K562 (cell line): ENCODE data around the gene TCEANC. TPM values are rescaled to one million over a fixed set of nuclear protein-coding genes. Genes with fewer than 3 reads are reported as not detected.
A peak's percentile ranks its signal among the peaks of the same experiment; 100 is the strongest.

Experiments used
- ATAC-seq: fragments of 200-7000 bp; cut with Tn5 transposase; 3 replicates; pipeline ENCODE4 v1.9.1; 2020; ENCODE audit warnings: moderate library complexity
- BruUV-seq: library from RNA; stranded (reverse); fragments of 400-500 nt; replicated peaks from 2 replicates; lab custom pipeline; 2021; lab: Mats Ljungman, UMichigan
- CTCF ChIA-PET: fragments of 300-600 bp; formaldehyde crosslinking; extraction: SDS; loops from one replicate; lab custom pipeline; 2021; ENCODE audit warnings: low intra/inter-chr PET ratio; lab: Yijun Ruan, JAX
- POLR2A ChIA-PET: fragments of 300-600, 350-650 bp; sonication (Branson Sonifier 250); formaldehyde crosslinking; extraction: SDS; loops from one replicate; lab custom pipeline; 2021; ENCODE audit warnings: antibody characterized with exemption, inconsistent platforms; lab: Yijun Ruan, JAX
- DNase-seq, 4 experiments: peaks; one replicate each; pipeline versions ENCODE4 v3.0.0 to v3.0.0-alpha.2; 2011 to 2018; ENCODE audit warnings: low spot score in 3 of 4, mixed read lengths in 3 of 4; ENCODE audit errors: extremely low read depth in 1 of 4
- FAIRE-seq: peaks from 2 replicates; lab custom pipeline; 2011; peaks lifted over from hg19 to GRCh38; lab: Jason Lieb, UNC
- H2AFZ ChIP-seq: 2 replicates; pipeline ENCODE4 v1.6.0; 2011; ENCODE audit warnings: low read depth, low read length, control low read depth, inconsistent platforms
- H3K27ac ChIP-seq: fragments of 200-600 bp; 3 replicates; pipeline ENCODE4 v1.8.0; 2011; ENCODE audit warnings: low read depth, mild to moderate bottlenecking, control low read depth, inconsistent platforms, low read length, moderate library complexity, mixed read lengths; ENCODE audit errors: extremely low read depth
- H3K27me3 ChIP-seq, 2 experiments: fragments of 300-600 bp in 1 of 2; 2 replicates in 1 of 2; 3 replicates in 1 of 2; pipeline versions ENCODE4 v1.6.0 to v1.8.0; 2011; ENCODE audit warnings: inconsistent platforms in 2 of 2, low read length in 2 of 2, mild to moderate bottlenecking in 1 of 2, mixed read lengths in 1 of 2, moderate library complexity in 1 of 2; ENCODE audit not compliant: control insufficient read depth in 2 of 2, insufficient read depth in 2 of 2
- H3K36me3 ChIP-seq: fragments of 300-600 bp; 3 replicates; pipeline ENCODE4 v1.8.0; 2011; ENCODE audit warnings: mild to moderate bottlenecking, low read length, inconsistent platforms; ENCODE audit not compliant: control insufficient read depth, insufficient read depth
- H3K4me1 ChIP-seq, 2 experiments: fragments of 200-600 bp in 1 of 2; replicated peaks in 1 of 2; 2 replicates in 1 of 2; 3 replicates in 1 of 2; pipeline versions ENCODE4 v1.5.1 to v1.8.0; 2011; ENCODE audit warnings: inconsistent platforms in 2 of 2, low read length in 2 of 2, mild to moderate bottlenecking in 1 of 2, mixed read lengths in 1 of 2, moderate library complexity in 1 of 2; ENCODE audit not compliant: control insufficient read depth in 2 of 2, insufficient read depth in 2 of 2
- H3K4me2 ChIP-seq: 2 replicates; pipeline ENCODE4 v1.6.1; 2011; ENCODE audit warnings: low read length, control low read depth, inconsistent platforms, mixed read lengths; ENCODE audit not compliant: insufficient read depth
- H3K4me3 ChIP-seq: fragments of 200-600 bp; sonication (generic), shearing (Covaris generic); 2 replicates; pipeline ENCODE4 v1.5.1; 2016; ENCODE audit warnings: control low read depth, inconsistent platforms
- H3K79me2 ChIP-seq: fragments of 200-600 bp; 3 replicates; pipeline ENCODE4 v1.8.0; 2011; ENCODE audit warnings: low read length, inconsistent platforms; ENCODE audit not compliant: control insufficient read depth, insufficient read depth
- H3K9ac ChIP-seq, 2 experiments: 2 replicates each; pipeline versions ENCODE4 v1.6.0 to v1.6.1; 2011; ENCODE audit warnings: low read depth in 2 of 2, low read length in 2 of 2, control low read depth in 1 of 2, inconsistent platforms in 1 of 2, mild to moderate bottlenecking in 1 of 2, mixed read lengths in 1 of 2; ENCODE audit not compliant: insufficient read depth in 1 of 2
- H3K9me1 ChIP-seq: one replicate; pipeline ENCODE4 v1.6.0; 2011; ENCODE audit warnings: inconsistent platforms, mild to moderate bottlenecking, low read length, moderate library complexity; ENCODE audit not compliant: control insufficient read depth, insufficient read depth
- H3K9me3 ChIP-seq: replicated peaks from 2 replicates; pipeline ENCODE4 v1.5.1; 2011; ENCODE audit warnings: low read depth, low read length, inconsistent platforms; ENCODE audit not compliant: control insufficient read depth, insufficient read depth
- H4K20me1 ChIP-seq: replicated peaks from 2 replicates; pipeline ENCODE4 v1.6.1; 2011; ENCODE audit warnings: low read length, inconsistent platforms, mixed read lengths; ENCODE audit not compliant: control insufficient read depth, insufficient read depth
- ATF3 ChIP-seq, 2 experiments: fragments of 450-650 bp in 1 of 2; sonication (generic) in 1 of 2; formaldehyde crosslinking in 1 of 2; IDR thresholded peaks in 1 of 2; conservative IDR thresholded peaks in 1 of 2; 2 replicates each; pipeline versions ENCODE4 v1.6.1 to v1.8.1; 2016 to 2023; ENCODE audit warnings: mild to moderate bottlenecking in 2 of 2, moderate library complexity in 2 of 2, inconsistent platforms in 1 of 2, missing genetic modification reagents in 1 of 2
- FOSL1 ChIP-seq: fragments of 200-800 bp; sonication (Bioruptor generic); conservative IDR thresholded peaks from 2 replicates; pipeline ENCODE4 v1.6.1; 2016; ENCODE audit warnings: missing genetic modification characterization, missing compliant biosample characterization
- NFIC ChIP-seq: fragments of 450-650 bp; IDR thresholded peaks from 2 replicates; pipeline ENCODE4 v1.6.1; 2017; ENCODE audit warnings: mild to moderate bottlenecking, inconsistent platforms
- PATZ1 ChIP-seq: fragments of 250-450 bp; sonication (Bioruptor Pico); IDR thresholded peaks from 2 replicates; pipeline ENCODE4 v1.5.0; 2020; ENCODE audit warnings: mild to moderate bottlenecking, borderline replicate concordance
- SMAD4 ChIP-seq: fragments of 250-450 bp; sonication (Bioruptor Pico); conservative IDR thresholded peaks from 2 replicates; pipeline ENCODE4 v1.8.0; 2021; ENCODE audit warnings: inconsistent platforms, mild to moderate bottlenecking, moderate library complexity
- SNAPC5 ChIP-seq: fragments of 250-450 bp; sonication (Bioruptor Pico); IDR thresholded peaks from 2 replicates; pipeline ENCODE4 v1.8.0; 2021; ENCODE audit warnings: moderate library complexity, mild to moderate bottlenecking, inconsistent platforms
- YY1 ChIP-seq, 3 experiments: IDR thresholded peaks; 2 replicates each; pipeline ENCODE4 v1.6.1; 2011; ENCODE audit warnings: low read length in 2 of 3, mild to moderate bottlenecking in 2 of 3, moderate library complexity in 2 of 3, borderline replicate concordance in 1 of 3, control low read depth in 1 of 3, low read depth in 1 of 3; ENCODE audit not compliant: insufficient read depth in 3 of 3, insufficient replicate concordance in 2 of 3, control insufficient read depth in 1 of 3, insufficient read length in 1 of 3; ENCODE audit errors: extremely low read depth in 1 of 3
- ZNF589 ChIP-seq: fragments of 200-800 bp; sonication (Bioruptor generic); IDR thresholded peaks from 2 replicates; pipeline ENCODE4 v1.6.1; 2016; ENCODE audit warnings: low read depth, missing genetic modification characterization, missing compliant biosample characterization
- WGBS: fragments of 100-300 bp; shearing (Covaris generic); methylation state at CpG from one replicate; pipeline ENCODE4 v1.1.6; 2016; ENCODE audit warnings: low coverage, mixed read lengths; ENCODE audit not compliant: insufficient coverage; ENCODE audit errors: missing lambda C conversion rate; 5-methylcytosine and 5-hydroxymethylcytosine counted together
- in situ Hi-C: fragments of 300-500 bp; cut with MboI; formaldehyde crosslinking; loops from 4 replicates; pipeline ENCODE4 v1.15.0; 2018; ENCODE audit warnings: inconsistent platforms, mixed read lengths
- intact Hi-C: fragments of 100-400 bp; cut with micrococcal nuclease; formaldehyde crosslinking; loops from 2 replicates; pipeline ENCODE4 v1.14.2; 2022
- polyA plus RNA-seq, 8 experiments: library from polyadenylated mRNA; depleted of rRNA in 4 of 8; stranded (reverse) in 5 of 8; unstranded in 3 of 8; fragments of >200 nt; fragmentation: Nextera tagmentation in 2 of 8; fragmentation: Illumina TruSeq in 1 of 8; extraction: Ambion mirVana in 2 of 8; extraction: Trizol in 1 of 8; gene quantifications; 2 replicates each; pipeline versions ENCODE4 v1.2.1 to v1.2.3, GENCODE V29; 2011 to 2014; ENCODE audit warnings: inconsistent platforms in 1 of 8, missing spikeins in 1 of 8
- total RNA-seq, 7 experiments: library from RNA; depleted of rRNA in 6 of 7; stranded (reverse); fragments of >200 nt in 6 of 7; fragmentation: Illumina TruSeq in 2 of 7; extraction: Trizol in 2 of 7; gene quantifications; 2 replicates each; pipeline versions ENCODE4 v1.2.1 to v1.2.3, GENCODE V29; 2011 to 2021; ENCODE audit warnings: low replicate concordance in 1 of 7
- TF ChIP-seq, protein P1 (sequence below): IDR thresholded peaks from 2 replicates; pipeline ENCODE4 v1.6.1; 2012; ENCODE audit warnings: low read depth, low read length, improper control_type of control experiment, borderline replicate concordance

Gene TCEANC
- total and polyA plus RNA-seq, 9 of the 15 experiments (the other 6 are each of a cell fraction or from before 2014, with no cell fraction given): 1.2 to 2.8 (median 2.0) TPM

DNA sequence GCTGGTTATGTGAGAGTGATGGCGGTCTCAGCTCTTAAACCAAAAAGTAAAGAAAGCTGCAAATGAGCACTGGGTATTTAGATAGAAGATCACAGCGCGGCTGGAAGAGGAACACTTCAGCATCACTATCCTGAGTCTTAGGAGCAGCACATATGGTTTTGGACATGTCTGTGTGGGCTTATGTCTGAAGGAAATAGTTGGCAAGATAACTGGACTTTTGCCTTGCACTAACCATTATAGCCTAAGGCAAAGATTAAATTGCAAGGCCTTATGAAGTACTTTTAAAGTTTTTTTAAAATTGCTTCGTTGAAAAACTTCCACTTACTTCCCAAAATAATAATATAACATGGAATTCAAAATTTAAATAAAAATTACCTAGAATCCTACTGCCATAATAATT, 31.4 kb downstream of the TCEANC start (continued):
- TF ChIP-seq YY1 (IDR thresholded peaks at IDR 0.05; ENCODE audit: borderline replicate concordance in 1 of 3, control insufficient read depth in 1 of 3, extremely low read depth in 1 of 3, insufficient read depth in 3 of 3, insufficient read length in 1 of 3, insufficient replicate concordance in 2 of 3, low read depth in 1 of 3, low read length in 2 of 3): no peak
- no peak for TF ChIP-seq SMAD4
- TF ChIP-seq PATZ1 (CRISPR knock-in tag): no peak
- TF ChIP-seq ZNF589 (CRISPR knock-in tag): no peak

GRCh38 chrX:13685126-13685763, 32.3 kb downstream of the TCEANC start:
- H3K4me2 ChIP-seq: no peak overlapping the region

More at GRCh38 chrX:13685126-13685763, 32.3 kb downstream of the TCEANC start:
- TF ChIP-seq NFIC: peak; percentile 24; the same call in 1 of the 2 replicates
- TF ChIP-seq ATF3 (IDR thresholded peaks at IDR 0.05): peak; percentile 36; the same call in 1 of the 2 replicates
- TF ChIP-seq ATF3 (CRISPR knock-in tag; conservative IDR thresholded peaks at IDR 0.05): no peak
- TF ChIP-seq FOSL1 (tag): peak; percentile 28; the same call in 1 of the 2 replicates
- no peak for TF ChIP-seq SNAPC5
- TF ChIP-seq, protein P1, sequence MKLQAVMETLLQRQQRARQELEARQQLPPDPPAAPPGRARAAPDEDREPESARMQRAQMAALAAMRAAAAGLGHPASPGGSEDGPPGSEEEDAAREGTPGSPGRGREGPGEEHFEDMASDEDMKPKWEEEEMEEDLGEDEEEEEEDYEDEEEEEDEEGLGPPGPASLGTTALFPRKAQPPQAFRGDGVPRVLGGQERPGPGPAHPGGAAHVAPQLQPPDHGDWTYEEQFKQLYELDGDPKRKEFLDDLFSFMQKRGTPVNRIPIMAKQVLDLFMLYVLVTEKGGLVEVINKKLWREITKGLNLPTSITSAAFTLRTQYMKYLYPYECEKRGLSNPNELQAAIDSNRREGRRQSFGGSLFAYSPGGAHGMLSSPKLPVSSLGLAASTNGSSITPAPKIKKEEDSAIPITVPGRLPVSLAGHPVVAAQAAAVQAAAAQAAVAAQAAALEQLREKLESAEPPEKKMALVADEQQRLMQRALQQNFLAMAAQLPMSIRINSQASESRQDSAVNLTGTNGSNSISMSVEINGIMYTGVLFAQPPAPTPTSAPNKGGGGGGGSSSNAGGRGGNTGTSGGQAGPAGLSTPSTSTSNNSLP: no peak
- Histone ChIP-seq H3K27ac (no peak overlapping the region), H3K36me3 (no peaks in the 10 kb centered on the region), H3K79me2 (peaks cover 13% of the 10 kb centered on the region), H3K4me1 (no peaks in the 10 kb centered on the region; a peak in 2 of 5 replicates), H3K9ac (no peak overlapping the region), H4K20me1 (no peaks in the 10 kb centered on the region), H3K27me3 (no peaks in the 10 kb centered on the region), H3K9me1 (no peaks in the 10 kb centered on the region), H2AFZ (0 out of 2 replicates have a peak overlapping the region, but pooled peaks have one; percentile 31), H3K9me3 (no peaks in the 10 kb centered on the region), H3K4me3 (no peak overlapping the region)
- ChIA-PET POLR2A (interaction anchor here (1.0 kb wide), 1 partner anchor 16 kb away, joined by 4 read pairs; no protein-coding TSS in a partner anchor), CTCF (no interaction called here)
- BruUV-seq: no TSS peak
- WGBS: 16% methylated on average over 3 of the region's 3 CpGs
- intact Hi-C loops (no loop called here), in situ Hi-C loops (no loop called here)
- FAIRE-seq (no peak), DNase-seq (no peak), ATAC-seq (no peak)
